HG03045 (cell line): ENCODE data around the gene SLC15A1.
"Not testable (repeated sequence)": the region's sequence is repeated elsewhere in the genome, so short reads cannot be mapped to it uniquely, and the experiment has no call there.

Source experiments
- ATAC-seq: cut with Tn5 transposase; IDR thresholded peaks from one replicate; pipeline ENCODE4 v1.9.1; 2021; ENCODE audit warnings: mild to moderate bottlenecking, moderate library complexity; ENCODE audit not compliant: unreplicated experiment

SLC15A1 gene

GRCh38 chr13:98664924-98665637 lies 87.4 kb downstream of the SLC15A1 start:
- no peak for ATAC-seq

- no peak for ATAC-seq
Observed at GRCh38 chr13:98664510-98664909, 88.0 kb downstream of the SLC15A1 start.

- ATAC-seq = no peak
Observed at GRCh38 chr13:98664047-98664446, 88.4 kb downstream of the SLC15A1 start.

GRCh38 chr13:98658131-98658530 lies 94.3 kb downstream of the SLC15A1 start:
- no peak for ATAC-seq

- ATAC-seq = no peak
Observed at GRCh38 chr13:98657506-98658085, 94.9 kb downstream of the SLC15A1 start.

GRCh38 chr13:98656223-98656622 lies 96.2 kb downstream of the SLC15A1 start:
- no peak for ATAC-seq

GRCh38 chr13:98653463-98653985 lies 98.9 kb downstream of the SLC15A1 start:
- peak; percentile 94 for ATAC-seq

- ATAC-seq = no peak
Observed at GRCh38 chr13:98652721-98653462, 99.6 kb downstream of the SLC15A1 start.

- no peak for ATAC-seq
Observed at GRCh38 chr13:98652276-98652675, 100.2 kb downstream of the SLC15A1 start.

GRCh38 chr13:98651744-98652143 lies 100.7 kb downstream of the SLC15A1 start:
- ATAC-seq = no peak

- ATAC-seq = no peak
Observed at GRCh38 chr13:98650396-98651107, 101.9 kb downstream of the SLC15A1 start.

- no peak for ATAC-seq
Observed at GRCh38 chr13:98649861-98650260, 102.6 kb downstream of the SLC15A1 start.

GRCh38 chr13:98648686-98649085 lies 103.8 kb downstream of the SLC15A1 start:
- no peak for ATAC-seq

- ATAC-seq = no peak
Observed at GRCh38 chr13:98648141-98648540, 104.3 kb downstream of the SLC15A1 start.

- no peak for ATAC-seq
Observed at GRCh38 chr13:98647121-98647520, 105.4 kb downstream of the SLC15A1 start.

- ATAC-seq = no peak
Observed at GRCh38 chr13:98643479-98643878, 109.0 kb downstream of the SLC15A1 start.

GRCh38 chr13:98641075-98641474 lies 111.4 kb downstream of the SLC15A1 start:
- no peak for ATAC-seq

- ATAC-seq = not testable (repeated sequence)
Observed at GRCh38 chr13:98639785-98640184, 112.7 kb downstream of the SLC15A1 start.

GRCh38 chr13:98638352-98638751 lies 114.1 kb downstream of the SLC15A1 start:
- ATAC-seq = not testable (repeated sequence)
